Kidney (tissue), 14 donors: ENCODE measurements around the gene FLNB. TPM values are rescaled to one million over a fixed set of nuclear protein-coding genes. Genes with fewer than 3 reads are reported as not detected.

Experiments used
- DNase-seq, 5 donors: peaks; one replicate each; pipeline ENCODE4 v3.0.0-alpha.2; 2013 to 2020
- FAIRE-seq: peaks from 2 replicates; lab custom pipeline; 2012; peaks lifted over from hg19 to GRCh38; lab: Jason Lieb, UNC
- H3K27ac ChIP-seq, 2 donors: one replicate each; pipeline ENCODE4 v1.7.0; 2013; ENCODE audit warnings: low read depth in 2 of 2, low read length in 2 of 2, inconsistent platforms in 1 of 2
- H3K27me3 ChIP-seq: one replicate; pipeline ENCODE4 v1.7.1; 2013; ENCODE audit warnings: low read length, inconsistent platforms; ENCODE audit not compliant: control insufficient read depth, insufficient read depth
- H3K36me3 ChIP-seq, 3 donors: one replicate each; pipeline versions ENCODE4 v1.7.0 to v1.7.1; 2013; ENCODE audit warnings: low read length in 3 of 3, control low read depth in 1 of 3, inconsistent platforms in 1 of 3; ENCODE audit not compliant: insufficient read depth in 3 of 3, control insufficient read depth in 2 of 3
- H3K4me1 ChIP-seq, 3 donors: one replicate each; pipeline versions ENCODE4 v1.7.0 to v1.7.1; 2013; ENCODE audit warnings: low read length in 3 of 3, inconsistent platforms in 1 of 3, low read depth in 1 of 3; ENCODE audit not compliant: control insufficient read depth in 2 of 3, insufficient read depth in 2 of 3
- H3K4me3 ChIP-seq, 3 donors: one replicate each; pipeline versions ENCODE4 v1.7.0 to v1.8.1; 2013; ENCODE audit warnings: low read length in 3 of 3, control low read depth in 1 of 3, inconsistent platforms in 1 of 3
- H3K9ac ChIP-seq, 3 donors: one replicate each; pipeline versions ENCODE4 v1.7.0 to v1.7.1; 2013; ENCODE audit warnings: low read length in 3 of 3, control low read depth in 1 of 3, inconsistent platforms in 1 of 3
- H3K9me3 ChIP-seq, 3 donors: one replicate each; pipeline versions ENCODE4 v1.7.0 to v1.7.1; 2013; ENCODE audit warnings: low read length in 3 of 3, control low read depth in 1 of 3, inconsistent platforms in 1 of 3; ENCODE audit not compliant: control insufficient read depth in 2 of 3, insufficient read depth in 1 of 3
- intact Hi-C: fragments of 100-400 bp; cut with DNase I; formaldehyde crosslinking; loops from one replicate; pipeline ENCODE4 v1.11.1; 2022
- polyA plus RNA-seq: library from polyadenylated mRNA; stranded (reverse); fragments of 350-450 nt; fragmentation: Illumina TruSeq; extraction: RNeasy Lipid Tissue Mini Kit (QIAGEN cat#74804); gene quantifications from one replicate; pipeline ENCODE4 v1.2.3, GENCODE V29; 2014; ENCODE audit warnings: low read depth, low replicate concordance; ENCODE audit not compliant: insufficient read depth
- total RNA-seq: library from RNA; stranded (reverse); fragmentation: NEBNext Ultra II Directional; extraction: Animal tissue kit (Norgen Biotek cat#: 25700); gene quantifications from one replicate; pipeline ENCODE4 v1.2.1, GENCODE V29; 2021
- TF ChIP-seq, protein P1 (sequence below): IDR thresholded peaks from 3 replicates; pipeline ENCODE4 v1.5.1; 2012; ENCODE audit warnings: mild to moderate bottlenecking, moderate library complexity, borderline replicate concordance; ENCODE audit not compliant: insufficient read depth; ENCODE audit errors: extremely low read depth
- donor health status: control.
- donor health status: control.
- donor health status: control.
- donor health status: control.
- donor health status: control.
- donor health status: DM: yes; HTN: yes; CAD: no.
- donor health status: Normal renal cell carcinoma (clear cell type).

Gene FLNB
- total and polyA plus RNA-seq, 2 donors from 2014 or later, result 115 to 216 TPM

DNA sequence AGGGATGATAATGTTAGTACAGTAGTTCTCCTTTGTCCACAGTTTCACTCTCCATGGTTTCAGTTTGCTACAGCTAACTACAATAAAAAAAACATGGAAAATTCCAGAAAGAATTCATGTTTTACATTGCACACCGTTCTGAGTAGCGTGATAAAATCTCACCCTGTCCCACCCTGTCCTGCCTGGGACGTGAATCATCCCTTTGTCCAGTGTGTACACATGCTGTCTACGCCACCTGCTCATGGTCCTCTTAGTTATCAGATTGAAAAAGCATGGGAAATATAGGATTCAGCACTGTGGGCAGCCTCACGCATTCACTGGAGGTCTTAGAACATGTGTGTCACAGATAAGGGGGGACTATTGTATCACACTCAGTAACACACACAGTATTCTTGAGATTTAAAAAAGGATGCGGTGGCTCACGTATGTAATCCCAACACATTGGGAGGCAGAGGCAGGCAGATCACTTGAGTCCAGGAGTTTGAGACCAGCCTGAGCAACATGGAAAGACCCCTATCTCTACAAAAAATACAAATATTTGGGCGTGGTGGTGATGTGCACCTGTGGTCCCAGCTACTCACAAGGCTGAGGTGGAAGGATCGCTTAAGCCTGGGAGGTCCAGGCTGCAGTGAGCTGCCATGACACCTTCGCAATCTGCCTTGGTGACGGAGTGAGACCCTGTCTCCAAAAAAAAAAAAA lies 8.7 kb upstream of the FLNB start:
- intact Hi-C loops, result no loop called here
- TF ChIP-seq, protein P1, sequence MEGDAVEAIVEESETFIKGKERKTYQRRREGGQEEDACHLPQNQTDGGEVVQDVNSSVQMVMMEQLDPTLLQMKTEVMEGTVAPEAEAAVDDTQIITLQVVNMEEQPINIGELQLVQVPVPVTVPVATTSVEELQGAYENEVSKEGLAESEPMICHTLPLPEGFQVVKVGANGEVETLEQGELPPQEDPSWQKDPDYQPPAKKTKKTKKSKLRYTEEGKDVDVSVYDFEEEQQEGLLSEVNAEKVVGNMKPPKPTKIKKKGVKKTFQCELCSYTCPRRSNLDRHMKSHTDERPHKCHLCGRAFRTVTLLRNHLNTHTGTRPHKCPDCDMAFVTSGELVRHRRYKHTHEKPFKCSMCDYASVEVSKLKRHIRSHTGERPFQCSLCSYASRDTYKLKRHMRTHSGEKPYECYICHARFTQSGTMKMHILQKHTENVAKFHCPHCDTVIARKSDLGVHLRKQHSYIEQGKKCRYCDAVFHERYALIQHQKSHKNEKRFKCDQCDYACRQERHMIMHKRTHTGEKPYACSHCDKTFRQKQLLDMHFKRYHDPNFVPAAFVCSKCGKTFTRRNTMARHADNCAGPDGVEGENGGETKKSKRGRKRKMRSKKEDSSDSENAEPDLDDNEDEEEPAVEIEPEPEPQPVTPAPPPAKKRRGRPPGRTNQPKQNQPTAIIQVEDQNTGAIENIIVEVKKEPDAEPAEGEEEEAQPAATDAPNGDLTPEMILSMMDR, result no peak
- DNase-seq (no peak), FAIRE-seq (no peak)
- H3K9me3 ChIP-seq, result no peaks in the 10 kb centered on the region
- peaks cover 0 to 8% (median 0%) of the 10 kb centered on the region in 3 donors for H3K4me1 ChIP-seq
- H3K27me3 ChIP-seq, result no peaks in the 10 kb centered on the region
- peak overlapping the region in 1 of 3 donors; percentile 12 for H3K9ac ChIP-seq
- H3K27ac ChIP-seq, result no peak overlapping the region
- H3K4me3 ChIP-seq, result no peak overlapping the region
- H3K36me3 ChIP-seq, result no peaks in the 10 kb centered on the region

DNA sequence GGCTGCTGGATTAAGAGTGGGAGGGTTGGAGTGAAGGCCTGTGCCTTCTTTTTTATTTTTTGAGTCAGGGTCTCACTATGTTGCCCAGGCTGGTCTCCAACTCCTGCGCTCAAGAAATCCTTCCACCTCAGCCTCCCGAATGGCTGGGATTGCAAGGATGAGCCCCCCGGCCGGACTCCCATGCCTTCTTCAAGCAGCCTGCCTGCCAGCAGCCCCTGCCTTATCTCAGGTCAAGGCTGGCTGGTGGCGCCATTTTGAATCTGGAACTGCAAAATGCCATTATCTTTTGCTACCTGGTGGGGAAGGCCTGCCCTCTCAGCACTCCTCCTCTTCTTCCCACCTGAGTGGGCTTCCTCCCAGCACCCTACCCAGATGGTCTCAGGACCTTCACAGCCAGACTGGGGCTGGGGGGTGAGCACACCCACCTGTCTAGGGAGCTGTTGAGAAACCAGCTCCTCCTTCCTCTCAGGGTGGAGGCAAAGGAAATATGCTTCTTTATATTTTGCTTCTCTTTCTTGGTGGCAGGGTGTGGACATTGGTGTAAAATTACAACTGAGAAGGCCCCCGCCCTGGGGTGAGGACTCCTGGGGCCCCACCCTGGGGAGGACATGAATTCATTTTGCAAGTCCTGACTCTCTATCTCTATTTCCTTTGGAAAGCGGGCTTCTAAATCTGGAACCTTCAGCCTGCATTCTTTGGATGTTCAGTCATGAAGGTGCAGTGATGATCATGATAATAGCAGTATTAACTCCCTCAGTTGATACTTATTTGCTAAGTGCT lies 7.7 kb upstream of the FLNB start:
- peaks cover 0 to 8% (median 0%) of the 10 kb centered on the region in 3 donors for H3K4me1 ChIP-seq
- FAIRE-seq, result no peak
- no peak overlapping the region for H3K9ac ChIP-seq

GRCh38 chr3:58001086-58001467 lies 7.1 kb upstream of the FLNB start:
- DNase-seq, result no peak
- Histone ChIP-seq H3K9ac (no peak overlapping the region), H3K27me3 (no peaks in the 10 kb centered on the region), H3K4me1 (peaks cover 0 to 8% (median 0%) of the 10 kb centered on the region in 3 donors), H3K27ac (no peak overlapping the region), H3K9me3 (no peaks in the 10 kb centered on the region), H3K4me3 (no peak overlapping the region), H3K36me3 (no peaks in the 10 kb centered on the region)
- TF ChIP-seq, protein P1, result no peak
- intact Hi-C loops, result no loop called here
- no peak for FAIRE-seq

More for the DNA sequence above, 7.7 kb upstream of the FLNB start:
- DNase-seq, result no peak
- Histone ChIP-seq H3K36me3 (no peaks in the 10 kb centered on the region), H3K9me3 (no peaks in the 10 kb centered on the region), H3K27ac (no peak overlapping the region), H3K4me3 (no peak overlapping the region), H3K27me3 (no peaks in the 10 kb centered on the region)
- intact Hi-C loops, result no loop called here
- TF ChIP-seq, protein P1, result no peak
